ENCODE measurements around the gene CPEB4.

Gene CPEB4

GRCh38 chr5:173916233-173916632, 28.1 kb downstream of the CPEB4 start:
- DNase-seq: no peak

GRCh38 chr5:173917788-173918786, 29.9 kb downstream of the CPEB4 start:
- peak; percentile 76 for DNase-seq

GRCh38 chr5:173919443-173919842, 31.3 kb downstream of the CPEB4 start:
- DNase-seq: no peak

- DNase-seq: no peak
Observed at GRCh38 chr5:173920024-173920753, 32.0 kb downstream of the CPEB4 start.

GRCh38 chr5:173920866-173921555, 32.9 kb downstream of the CPEB4 start:
- DNase-seq: no peak

- no peak for DNase-seq
Observed at GRCh38 chr5:173922527-173922926, 34.4 kb downstream of the CPEB4 start.

- DNase-seq: no peak
Observed at GRCh38 chr5:173923218-173924095, 35.3 kb downstream of the CPEB4 start.

GRCh38 chr5:173924899-173925298, 36.8 kb downstream of the CPEB4 start:
- DNase-seq: no peak

- DNase-seq: peak; percentile 39
Observed at GRCh38 chr5:173925449-173926071, 37.4 kb downstream of the CPEB4 start.

GRCh38 chr5:173926359-173926758, 38.2 kb downstream of the CPEB4 start:
- peak; percentile 39 for DNase-seq

- no peak for DNase-seq
Observed at GRCh38 chr5:173928871-173929574, 40.9 kb downstream of the CPEB4 start.

- no peak for DNase-seq
Observed at GRCh38 chr5:173932695-173933139, 44.6 kb downstream of the CPEB4 start.

GRCh38 chr5:173933901-173934300, 45.8 kb downstream of the CPEB4 start:
- DNase-seq: no peak

- no peak for DNase-seq
Observed at GRCh38 chr5:173935396-173935795, 47.2 kb downstream of the CPEB4 start.

GRCh38 chr5:173940269-173940668, 52.1 kb downstream of the CPEB4 start:
- no peak for DNase-seq

GRCh38 chr5:173941102-173941501, 53.0 kb downstream of the CPEB4 start:
- DNase-seq: no peak

GRCh38 chr5:173941758-173942401, 53.7 kb downstream of the CPEB4 start:
- no peak for DNase-seq

GRCh38 chr5:173944511-173944910, 56.4 kb downstream of the CPEB4 start:
- DNase-seq: peak; percentile 71

- no peak for DNase-seq
Observed at GRCh38 chr5:173945160-173945559, 57.0 kb downstream of the CPEB4 start.

GRCh38 chr5:173946323-173946722, 58.2 kb downstream of the CPEB4 start:
- no peak for DNase-seq

All from femur (tissue), 1 donor.